ENCODE measurements around the gene CCDC112.

DNA sequence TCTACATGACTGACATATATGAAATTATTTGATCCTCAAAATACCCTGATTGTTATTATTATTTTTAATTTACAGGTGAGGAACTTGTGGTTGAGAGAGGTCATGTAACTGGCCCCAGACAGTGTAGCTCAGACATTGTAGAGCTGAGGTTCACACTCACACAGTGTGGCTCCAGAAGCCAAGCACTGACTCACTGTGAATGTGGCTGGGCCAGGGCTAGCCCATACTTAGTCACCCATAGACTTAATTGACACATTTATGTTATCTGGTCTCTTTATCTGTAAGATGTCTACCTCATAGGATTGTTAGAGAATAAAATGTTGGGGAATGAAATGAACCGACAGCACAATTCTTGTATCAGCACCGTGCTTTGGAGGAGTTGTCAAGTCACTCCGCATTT, 24.9 kb upstream of the CCDC112 start:
- TF ChIP-seq, protein P1, sequence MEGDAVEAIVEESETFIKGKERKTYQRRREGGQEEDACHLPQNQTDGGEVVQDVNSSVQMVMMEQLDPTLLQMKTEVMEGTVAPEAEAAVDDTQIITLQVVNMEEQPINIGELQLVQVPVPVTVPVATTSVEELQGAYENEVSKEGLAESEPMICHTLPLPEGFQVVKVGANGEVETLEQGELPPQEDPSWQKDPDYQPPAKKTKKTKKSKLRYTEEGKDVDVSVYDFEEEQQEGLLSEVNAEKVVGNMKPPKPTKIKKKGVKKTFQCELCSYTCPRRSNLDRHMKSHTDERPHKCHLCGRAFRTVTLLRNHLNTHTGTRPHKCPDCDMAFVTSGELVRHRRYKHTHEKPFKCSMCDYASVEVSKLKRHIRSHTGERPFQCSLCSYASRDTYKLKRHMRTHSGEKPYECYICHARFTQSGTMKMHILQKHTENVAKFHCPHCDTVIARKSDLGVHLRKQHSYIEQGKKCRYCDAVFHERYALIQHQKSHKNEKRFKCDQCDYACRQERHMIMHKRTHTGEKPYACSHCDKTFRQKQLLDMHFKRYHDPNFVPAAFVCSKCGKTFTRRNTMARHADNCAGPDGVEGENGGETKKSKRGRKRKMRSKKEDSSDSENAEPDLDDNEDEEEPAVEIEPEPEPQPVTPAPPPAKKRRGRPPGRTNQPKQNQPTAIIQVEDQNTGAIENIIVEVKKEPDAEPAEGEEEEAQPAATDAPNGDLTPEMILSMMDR (IDR thresholded peaks at IDR 0.05; ENCODE audit: extremely low read depth in 1 of 2, insufficient read depth in 1 of 2, low read depth in 1 of 2, low read length in 2 of 2) = no peak
- TF ChIP-seq POLR2AphosphoS5 (IDR thresholded peaks at IDR 0.05; ENCODE audit: insufficient read depth, low read depth, low read length) = no peak
- TF ChIP-seq JUN (IDR thresholded peaks at IDR 0.05; ENCODE audit: borderline replicate concordance, insufficient read depth, insufficient read length, low read depth) = no peak
- no peak for TF ChIP-seq POLR2A (IDR thresholded peaks at IDR 0.05; ENCODE audit: low read depth, low read length)
- TF ChIP-seq EZH2 (IDR thresholded peaks at IDR 0.05; ENCODE audit: borderline replicate concordance, low read depth, low read length, severe bottlenecking) = no peak

All from endothelial cell of umbilical vein (primary cell).